GM18519 (cell line): Measurements from ENCODE around the gene TPM1.
"Not testable (repeated sequence)": the region's sequence is repeated elsewhere in the genome, so short reads cannot be mapped to it uniquely, and the experiment has no call there.

ENCODE experiments used
- ATAC-seq: cut with Tn5 transposase; IDR thresholded peaks from one replicate; pipeline ENCODE4 v1.9.1; 2021; ENCODE audit warnings: mild to moderate bottlenecking, moderate library complexity; ENCODE audit not compliant: unreplicated experiment, low FRiP score

Gene TPM1

DNA sequence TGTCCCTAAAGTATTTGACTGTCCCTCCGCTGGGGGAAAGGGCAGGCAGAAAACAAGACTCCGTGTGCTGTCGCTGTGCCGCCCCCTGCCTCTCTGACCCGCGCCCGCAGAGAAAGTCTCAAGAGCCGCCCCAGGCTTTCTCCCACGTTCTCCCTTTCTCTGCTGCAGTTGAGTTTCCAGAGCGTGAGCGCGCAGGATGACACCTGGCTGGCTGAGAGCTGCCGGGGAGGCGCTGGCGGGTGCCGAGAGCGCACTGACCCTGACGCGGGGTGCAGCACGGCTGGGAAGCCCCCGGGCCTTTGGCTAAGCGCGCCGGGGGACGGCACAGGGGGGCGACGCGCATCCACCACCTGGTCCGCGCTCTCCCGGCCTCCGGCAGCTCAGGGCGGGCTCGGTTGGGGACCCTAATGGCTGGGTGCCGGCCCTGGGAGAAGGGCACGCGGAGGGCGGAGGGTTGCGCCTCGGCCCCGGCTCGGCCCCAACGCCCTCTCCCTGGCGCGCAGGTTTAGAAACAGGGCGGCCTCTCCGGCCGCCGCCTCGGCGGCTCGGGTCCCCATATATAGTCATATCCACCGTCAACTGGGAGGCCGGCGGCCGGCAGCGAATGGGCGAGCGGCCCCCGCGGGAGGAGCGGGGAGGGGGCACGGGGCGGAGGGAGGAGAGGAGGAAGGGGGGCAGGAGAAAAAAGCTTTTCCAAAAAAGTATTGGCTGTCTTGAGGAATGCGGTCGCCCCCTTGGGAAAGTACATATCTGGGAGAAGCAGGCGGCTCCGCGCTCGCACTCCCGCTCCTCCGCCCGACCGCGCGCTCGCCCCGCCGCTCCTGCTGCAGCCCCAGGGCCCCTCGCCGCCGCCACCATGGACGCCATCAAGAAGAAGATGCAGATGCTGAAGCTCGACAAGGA, at the start of gene TPM1:
TSS of gene TPM1 (plus strand) at position 774 of the 903 bp plus-strand sequence. CDS start at position 857, 83 bp downstream.
- ATAC-seq: no peak

DNA sequence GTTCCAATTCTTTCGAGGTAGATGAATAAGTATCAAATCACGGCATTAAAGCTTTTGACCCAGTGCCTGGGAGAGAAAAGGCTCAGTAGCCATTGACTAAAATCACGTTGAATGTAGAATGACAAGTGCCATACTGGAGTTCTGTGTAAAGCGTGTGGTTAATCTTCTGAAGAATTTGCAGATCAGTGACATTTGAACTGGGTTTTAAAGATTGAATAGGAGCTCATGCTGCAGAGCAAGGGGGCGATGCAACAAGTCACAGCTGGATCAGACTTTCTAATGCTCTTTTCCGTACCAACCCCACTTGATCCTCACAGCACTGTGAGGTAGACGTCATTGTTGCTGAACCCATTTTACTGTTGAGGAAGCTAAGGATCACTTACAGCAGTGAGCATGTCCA, 49.5 kb upstream of the TPM1 start:
- ATAC-seq: no peak

DNA sequence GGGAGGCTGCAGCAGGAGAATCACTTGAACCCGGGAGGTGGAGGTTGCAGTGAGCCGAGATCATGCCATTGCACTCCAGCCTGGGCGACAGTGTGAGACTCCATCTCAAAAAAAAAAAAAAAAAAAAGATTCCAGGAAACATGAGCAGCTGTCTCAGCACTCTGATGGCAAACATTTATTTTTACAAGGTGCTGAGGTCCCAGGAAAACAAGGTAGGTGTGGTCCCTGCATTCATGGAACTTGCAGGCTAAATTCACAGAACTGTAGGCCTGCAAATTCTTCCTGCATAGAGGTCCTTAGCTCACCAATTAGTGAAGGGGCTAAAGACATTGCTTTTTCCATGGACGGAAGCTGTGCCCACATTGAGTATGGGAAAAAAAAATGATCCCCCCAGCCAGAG, 48.9 kb upstream of the TPM1 start:
- not testable (repeated sequence) for ATAC-seq

DNA sequence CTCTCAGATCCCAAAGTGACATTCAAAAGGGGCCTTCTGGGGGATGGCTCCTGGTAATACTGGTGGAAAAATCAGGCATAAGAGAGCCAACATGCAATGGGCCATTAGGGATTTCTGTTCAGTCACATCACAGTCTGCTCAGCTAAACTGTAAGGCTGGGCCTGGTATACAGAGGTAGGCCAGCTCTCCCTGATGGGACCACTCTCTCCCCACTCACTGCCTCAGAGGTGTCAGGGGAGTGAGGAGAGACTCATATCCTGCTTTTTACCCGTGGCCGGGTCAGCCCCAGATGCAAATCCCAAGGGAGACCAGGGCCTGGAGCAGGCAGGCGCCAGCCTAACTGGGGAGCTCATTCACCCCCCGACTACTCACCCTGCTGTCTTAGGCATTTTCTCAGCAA, 48.1 kb upstream of the TPM1 start:
- ATAC-seq: no peak

DNA sequence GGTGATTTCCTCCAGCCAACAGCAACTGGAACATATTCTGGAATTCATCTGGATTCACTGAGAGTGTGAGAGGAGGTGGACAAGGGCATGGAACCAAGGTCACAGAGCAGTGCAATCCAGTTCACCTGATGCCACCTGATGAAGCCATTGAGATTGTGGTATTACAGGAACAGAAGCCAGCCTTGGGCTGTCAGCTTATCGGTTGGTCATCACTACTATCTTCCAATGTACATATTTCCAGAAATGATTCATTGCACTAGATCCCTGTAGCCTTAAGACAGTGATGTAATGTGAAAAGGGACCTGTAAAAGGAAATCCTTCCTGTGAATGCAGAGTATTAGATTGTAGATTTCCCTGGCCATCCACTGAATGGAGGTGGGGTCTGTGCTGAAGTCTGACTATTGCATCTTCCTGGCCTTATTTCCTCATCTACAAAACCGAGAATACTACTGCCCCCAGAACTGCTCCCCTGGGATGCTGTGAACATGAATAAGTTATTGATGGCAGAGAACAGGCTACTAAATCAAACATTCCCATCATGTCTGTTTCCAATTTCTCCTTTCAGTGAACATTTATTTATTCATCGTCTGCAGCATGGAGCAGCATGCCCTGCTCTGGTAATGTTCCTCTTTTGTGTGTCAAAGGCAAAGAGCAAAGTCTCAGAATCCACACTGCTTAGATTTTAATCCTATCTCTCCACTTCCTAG, 47.4 kb upstream of the TPM1 start:
- ATAC-seq: no peak

DNA sequence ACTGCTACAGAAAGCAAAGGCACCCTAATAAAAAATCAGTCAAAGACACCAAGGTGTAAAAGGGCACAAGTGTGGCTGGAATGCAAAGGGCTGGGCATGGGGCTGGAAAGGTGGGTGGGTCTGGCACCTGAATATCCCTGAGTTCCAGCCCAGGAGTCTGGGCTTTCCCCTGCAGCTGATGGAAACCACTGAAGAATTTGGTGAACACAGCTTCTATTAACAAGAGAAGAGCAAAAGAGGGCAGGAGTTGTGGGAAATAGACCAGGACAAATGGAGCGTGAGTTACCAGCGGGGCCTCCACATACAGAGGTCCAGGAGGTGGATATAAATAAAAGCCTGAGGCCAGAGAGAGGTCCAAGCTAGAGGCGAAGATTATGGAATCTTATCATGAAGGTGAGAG, 45.1 kb upstream of the TPM1 start:
- ATAC-seq: no peak

DNA sequence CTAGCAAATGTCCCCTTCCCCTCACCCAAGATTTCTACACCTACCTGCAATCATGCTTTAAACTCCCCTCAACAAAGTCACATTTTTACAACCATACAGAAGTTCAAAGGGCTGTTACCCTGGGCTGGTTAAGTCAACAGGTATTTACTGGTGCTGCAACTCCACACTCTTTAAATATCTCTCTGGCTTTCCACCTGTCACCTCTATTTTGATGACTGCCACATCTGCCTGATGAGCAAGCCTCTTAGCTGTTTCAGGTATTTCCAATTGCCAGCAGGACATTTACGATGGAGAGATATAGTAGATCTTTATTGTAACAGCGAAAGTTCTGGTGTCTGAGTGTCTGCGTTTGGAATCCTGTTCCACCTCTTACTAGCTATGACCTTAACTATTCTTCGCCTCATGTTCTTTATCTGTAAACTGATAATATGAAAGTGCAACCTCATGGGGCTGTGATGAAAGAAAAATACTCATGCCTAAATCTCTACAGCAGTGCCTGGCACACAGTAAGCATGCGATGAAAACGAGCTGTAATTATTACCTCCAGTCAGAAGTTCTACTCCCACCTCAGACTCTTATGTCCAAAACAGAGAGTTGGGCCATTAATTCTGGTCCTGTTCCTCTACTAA, 44.2 kb upstream of the TPM1 start:
- no peak for ATAC-seq

DNA sequence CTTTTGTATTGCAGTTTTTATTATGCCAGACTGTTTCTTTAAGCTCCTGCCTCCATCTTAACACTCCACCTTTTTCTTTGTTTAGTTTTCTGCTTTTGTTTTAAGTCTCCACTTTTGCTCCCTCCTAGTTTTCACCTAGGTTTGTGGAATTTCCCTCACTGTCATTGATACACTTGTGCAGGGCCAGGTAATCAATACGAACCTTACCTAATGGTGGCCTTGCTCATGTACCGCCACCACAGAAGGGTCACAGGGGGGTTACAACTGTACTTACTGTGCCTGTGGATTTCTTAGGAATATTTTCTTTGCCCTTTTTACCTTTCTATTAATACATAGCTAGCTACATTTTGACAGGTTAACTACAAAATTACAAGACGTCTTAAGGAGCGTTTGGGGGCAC, 43.4 kb upstream of the TPM1 start:
- ATAC-seq: no peak

DNA sequence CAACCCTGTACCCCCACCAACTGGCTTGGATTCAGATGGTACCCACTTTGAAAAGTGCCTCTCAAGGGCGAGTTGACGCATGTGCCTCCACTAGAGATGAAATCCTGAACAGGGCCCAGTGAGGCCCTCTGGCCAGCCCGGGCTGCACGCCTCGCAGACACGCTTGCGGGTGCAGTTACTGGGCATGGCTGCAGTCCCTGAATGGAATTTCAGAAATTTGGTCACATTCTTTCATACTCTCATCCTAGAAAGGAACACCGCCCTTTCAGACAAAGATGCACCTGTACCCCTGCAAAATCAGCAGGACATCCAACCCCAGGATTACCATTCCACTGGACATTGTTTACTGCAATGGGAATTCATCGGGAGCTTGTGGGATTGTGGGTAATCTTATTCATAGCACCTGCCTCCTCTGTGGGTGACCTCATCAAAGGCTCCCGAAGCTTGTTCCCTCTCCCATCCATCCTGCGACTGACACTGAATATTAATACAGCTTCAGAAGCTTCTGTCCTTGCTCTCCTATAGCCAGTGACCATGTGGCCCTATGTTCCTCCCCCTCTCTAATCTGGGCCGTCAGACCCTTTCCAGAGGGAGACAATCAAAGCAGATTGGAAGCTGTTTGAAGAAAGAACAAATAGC, 42.5 kb upstream of the TPM1 start:
- ATAC-seq: no peak

DNA sequence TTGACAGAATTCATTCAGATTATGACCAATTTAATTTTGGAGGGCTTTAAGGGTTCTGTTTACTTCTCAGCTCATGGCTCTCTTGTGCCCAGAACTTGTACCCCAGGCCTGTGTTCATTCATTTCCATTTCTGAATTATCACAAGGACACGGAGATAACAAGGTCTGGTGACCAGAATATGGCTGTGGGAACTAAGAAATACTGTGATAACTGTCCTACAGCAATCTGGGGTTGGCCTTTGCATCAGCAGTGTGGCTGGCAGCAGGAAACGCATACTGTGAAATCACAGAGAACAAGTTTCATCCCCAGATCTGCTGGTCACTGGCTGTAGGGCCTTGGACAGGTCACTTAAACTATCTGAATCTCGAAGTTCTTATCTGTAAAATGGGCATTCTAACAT, 41.8 kb upstream of the TPM1 start:
- ATAC-seq: no peak

DNA sequence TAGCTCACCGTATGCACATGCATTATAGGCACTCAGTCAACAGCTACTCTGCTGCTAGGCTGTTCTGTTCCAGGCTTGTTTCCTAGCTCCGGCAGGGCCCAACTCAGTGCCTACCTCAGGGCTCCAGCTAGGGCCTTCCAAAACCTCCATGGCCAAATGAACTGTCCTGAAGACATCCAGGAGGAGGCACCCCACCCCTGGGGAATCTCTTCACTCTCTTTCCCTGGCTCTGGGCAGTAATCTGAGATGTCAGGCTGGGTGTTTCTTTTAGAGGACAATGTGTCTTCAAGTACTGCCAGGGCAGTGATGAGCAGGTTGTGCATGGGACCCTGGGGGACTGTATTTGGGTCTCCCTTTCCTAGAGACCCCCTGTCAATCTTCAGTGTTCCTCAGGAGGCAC, 38.3 kb upstream of the TPM1 start:
- no peak for ATAC-seq

DNA sequence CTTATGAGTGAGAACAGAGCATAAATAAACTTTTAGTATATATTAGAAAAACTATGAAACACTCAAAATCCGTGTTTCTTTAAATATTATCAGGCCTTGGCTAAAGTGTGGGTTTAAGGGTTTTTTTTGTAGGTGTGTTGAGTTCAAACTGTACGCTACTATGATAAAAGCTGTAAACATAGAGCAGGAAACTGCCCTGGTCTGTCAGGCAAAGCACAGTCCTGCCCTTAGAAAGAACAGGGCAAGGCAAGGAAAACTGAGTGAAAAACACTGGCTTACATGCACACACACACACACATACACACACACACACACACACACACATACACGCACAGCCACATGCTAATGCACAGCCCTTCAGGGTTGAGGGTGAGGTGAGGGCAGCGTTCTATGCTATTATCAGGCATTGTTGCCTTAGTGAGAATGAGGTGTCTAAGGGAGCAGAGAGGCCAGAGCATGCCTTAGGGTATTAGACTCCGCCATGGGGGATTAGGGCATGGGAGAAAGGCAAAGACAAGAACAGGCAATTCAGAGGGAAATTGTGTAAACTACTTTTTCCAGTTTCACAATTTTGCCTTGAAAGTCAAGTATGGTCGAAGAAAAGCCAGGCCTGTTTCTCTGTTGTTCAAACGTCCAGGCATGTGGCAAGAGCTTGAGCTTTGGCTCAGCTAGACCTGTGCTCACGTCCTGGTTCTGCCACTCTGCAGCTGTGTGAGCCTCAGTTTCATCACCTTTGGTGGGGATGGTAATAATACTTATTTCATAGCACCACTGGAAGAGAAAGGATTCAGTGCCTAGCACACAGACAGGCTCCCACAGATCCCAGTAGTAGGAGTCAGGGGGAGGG, 36.3 kb upstream of the TPM1 start:
- no peak for ATAC-seq

DNA sequence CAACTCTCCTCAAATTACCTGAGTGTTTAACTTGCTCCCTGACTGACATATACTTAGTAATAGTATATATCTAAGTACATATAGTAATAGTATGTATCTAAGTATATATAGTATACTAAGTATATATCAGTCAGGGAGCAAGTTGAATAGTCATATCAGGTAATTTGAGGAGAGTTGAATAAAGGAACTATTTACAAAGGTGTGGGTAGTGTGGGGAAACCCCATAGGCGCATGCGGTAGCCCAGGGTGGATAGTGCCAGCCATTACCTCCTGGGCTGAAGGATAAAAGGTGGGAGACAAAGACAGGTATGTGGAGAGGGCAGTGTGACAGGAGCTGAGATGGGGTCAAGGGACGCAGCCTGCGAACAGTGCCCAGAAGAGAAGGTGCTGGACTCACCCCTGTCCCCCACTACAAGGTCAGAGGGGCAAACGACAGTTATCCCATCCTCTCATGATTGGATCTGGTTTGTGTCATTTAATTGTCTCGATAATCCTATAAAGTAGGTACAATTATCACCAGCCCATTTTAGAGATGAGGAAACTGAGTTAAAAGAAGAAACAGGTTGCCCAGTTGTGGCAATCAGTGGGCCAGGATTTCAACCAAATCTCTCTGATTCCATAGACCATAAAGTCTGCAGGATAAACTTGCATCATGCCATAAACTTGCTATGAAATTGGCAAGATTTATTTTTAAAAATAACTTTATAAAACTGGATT, 34.1 kb upstream of the TPM1 start:
- no peak for ATAC-seq

DNA sequence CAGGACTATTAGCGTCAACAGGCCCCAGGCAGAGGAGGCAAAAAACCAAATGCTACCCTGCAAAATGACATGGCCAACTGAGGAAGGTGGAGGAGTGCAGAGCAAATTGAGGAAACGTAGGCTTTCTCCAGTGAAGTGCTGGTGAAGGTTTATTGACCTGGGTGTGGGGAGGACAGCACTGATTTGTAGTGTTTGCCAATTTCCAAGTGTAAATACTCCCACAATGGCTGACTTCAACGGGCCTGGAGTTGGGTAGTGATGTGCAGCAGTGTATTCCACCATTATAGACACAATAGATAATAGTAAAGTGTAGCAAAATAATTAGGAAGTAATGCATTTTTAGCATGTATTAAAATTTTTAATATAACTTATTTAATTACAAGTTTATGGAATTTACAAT, 32.2 kb upstream of the TPM1 start:
- ATAC-seq: no peak

DNA sequence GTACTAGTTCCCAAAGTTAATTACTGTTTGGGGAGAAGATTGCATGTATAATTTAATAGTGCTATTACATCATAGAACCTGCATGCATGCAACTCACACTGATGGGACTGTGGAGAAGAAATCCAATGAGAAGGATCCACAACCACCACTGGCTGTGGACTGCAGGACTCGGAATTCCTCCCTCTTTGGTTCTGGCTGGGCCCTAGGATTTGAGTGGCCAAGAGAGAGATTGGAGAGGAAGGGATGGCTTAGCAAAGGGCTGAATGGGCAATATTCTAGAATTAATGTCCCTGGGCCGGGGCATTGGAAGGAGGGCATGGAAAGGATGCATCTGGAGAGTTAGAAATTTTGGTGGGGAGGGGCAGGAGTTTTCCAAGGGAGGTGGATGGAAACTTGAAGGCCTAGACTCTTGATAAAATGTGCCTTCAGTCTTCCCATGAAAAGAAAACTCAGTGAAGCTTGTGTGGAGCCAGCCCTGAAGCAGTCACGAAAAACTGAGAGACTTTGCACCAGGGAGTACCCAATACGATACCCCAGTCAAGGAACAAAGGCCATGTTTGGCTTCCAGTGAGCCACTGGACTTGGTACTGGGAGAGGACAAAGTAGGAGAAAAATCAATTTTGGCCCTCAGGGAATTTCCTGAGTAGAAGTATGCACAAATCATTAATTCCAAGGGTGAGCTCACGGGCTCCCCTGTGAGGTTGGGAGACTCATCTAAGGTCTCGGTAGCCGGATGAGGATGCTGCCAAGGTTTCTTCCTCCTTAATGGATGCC, 31.4 kb upstream of the TPM1 start:
- no peak for ATAC-seq

DNA sequence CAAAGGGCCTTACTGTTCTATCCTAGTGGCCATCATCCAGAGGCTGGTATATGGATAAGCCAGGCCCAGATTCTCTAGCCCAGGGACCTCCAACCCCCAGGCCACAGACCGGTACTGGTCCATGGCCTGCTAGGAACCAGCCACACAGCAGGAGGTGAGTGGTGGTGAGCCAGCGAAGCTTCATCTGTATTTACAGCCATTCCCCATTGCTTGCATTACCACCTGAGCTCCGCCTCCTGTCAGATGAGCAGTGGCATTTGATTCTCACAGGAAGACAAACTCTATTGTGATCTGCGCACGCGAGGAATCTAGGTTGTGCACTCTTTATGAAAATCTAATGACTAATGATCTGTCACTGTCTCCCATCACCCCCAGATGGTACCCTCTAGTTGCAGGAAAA, 30.1 kb upstream of the TPM1 start:
- ATAC-seq: no peak

DNA sequence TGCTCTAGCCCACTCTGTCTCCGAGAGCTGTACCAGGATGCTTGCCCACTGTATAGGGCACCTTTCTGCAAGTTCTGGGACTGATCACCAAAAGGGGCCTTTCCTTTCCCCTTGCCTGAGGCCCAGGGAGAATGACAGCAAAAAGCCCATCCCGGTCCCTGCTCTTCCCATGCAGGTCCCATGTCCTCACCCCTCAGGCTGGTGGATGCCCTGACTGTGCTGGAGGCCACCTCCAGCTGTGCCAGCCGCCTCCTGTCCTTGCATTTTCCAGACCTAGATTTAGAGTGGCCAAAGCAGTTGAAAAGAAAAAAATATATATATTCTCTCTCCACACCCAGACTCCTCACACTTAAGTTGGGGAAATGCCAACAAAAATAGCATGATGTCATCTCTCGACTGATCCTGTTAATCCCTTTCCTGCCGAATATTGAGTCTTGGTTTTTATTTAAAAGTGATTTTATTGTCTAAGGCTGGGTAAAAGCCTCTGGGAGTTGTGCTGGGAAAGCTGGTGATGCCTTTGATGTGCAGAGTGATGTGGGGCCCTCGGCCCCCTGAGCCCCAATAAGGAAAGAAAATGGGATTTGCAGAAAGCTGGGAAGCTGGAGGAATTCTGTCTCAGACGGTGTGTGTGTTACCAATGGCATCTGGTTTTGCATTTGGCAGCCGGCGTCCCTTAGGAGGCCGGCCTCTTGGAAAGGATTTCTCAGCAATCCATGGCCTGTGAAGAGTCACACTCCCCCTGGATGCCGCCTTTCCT, 29.3 kb upstream of the TPM1 start:
- ATAC-seq: no peak

DNA sequence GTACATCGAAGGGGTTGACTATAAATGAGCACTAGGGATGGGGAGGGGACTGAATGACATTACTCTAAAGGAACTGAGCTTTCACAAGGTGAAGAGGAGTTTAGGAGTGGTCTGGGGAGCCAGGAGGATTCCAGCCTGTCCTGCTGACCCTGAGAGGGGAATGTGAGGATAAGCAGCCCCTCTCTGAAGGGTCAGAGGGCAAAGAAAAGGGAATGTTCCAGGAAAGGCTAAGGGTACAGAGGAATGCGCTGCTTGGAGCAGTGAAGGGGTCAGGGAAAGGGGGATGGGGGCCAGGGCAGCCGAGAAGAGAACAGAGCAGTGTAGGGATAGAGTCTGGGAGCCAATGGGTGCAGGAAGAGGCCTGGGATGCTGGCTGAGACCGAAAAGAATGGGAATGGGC, 28.0 kb upstream of the TPM1 start:
- ATAC-seq: no peak
